ENCODE data around the gene OR10H2. TPM values are rescaled to one million over a fixed set of nuclear protein-coding genes. Genes with fewer than 3 reads are reported as not detected.

OR10H2 gene
- total RNA-seq, 1 experiment from 2014 or later = not detected

GRCh38 chr19:15714638-15715037 is 13.2 kb upstream of the OR10H2 start:
- in situ Hi-C loops (cut with HindIII; ENCODE audit: low pct_unique_long_range_greater_than_20kb, low sequenced_read_pairs) = no loop called here
- Histone ChIP-seq H3K27me3 (ENCODE audit: control insufficient read depth, insufficient read depth, low read length) (no peaks in the 10 kb centered on the region; the same call in 1 of the 2 replicates), H3K4me1 (ENCODE audit: control insufficient read depth, insufficient read depth, low read length) (no peaks in the 10 kb centered on the region), H3K36me3 (ENCODE audit: control insufficient read depth, insufficient read depth, low read length) (no peaks in the 10 kb centered on the region), H3K27ac (ENCODE audit: low read length) (no peak overlapping the region), H3K4me3 (ENCODE audit: low read depth in 2 of 2, low read length in 2 of 2) (no peak overlapping the region), H3K9me3 (ENCODE audit: control insufficient read depth, insufficient read depth, low read depth, low read length) (no peaks in the 10 kb centered on the region)
- intact Hi-C loops (cut with micrococcal nuclease; ENCODE audit: unreplicated experiment) = no loop called here
- ChIA-PET CTCF (no interaction called here), POLR2A (no interaction called here)
- BruUV-seq (replicated peaks) = no TSS peak
- no peak for ATAC-seq
- no peak for DNase-seq (ENCODE audit: low read depth, low spot score)
- TF ChIP-seq TCF7L2 (IDR thresholded peaks at IDR 0.05; ENCODE audit: low read depth, low read length) = no peak
- TF ChIP-seq POLR2AphosphoS5 (IDR thresholded peaks at IDR 0.05; ENCODE audit: low read depth, low read length) = no peak
- TF ChIP-seq SIN3A (IDR thresholded peaks at IDR 0.05; ENCODE audit: borderline replicate concordance, insufficient read depth, low read depth, low read length) = no peak
- no peak for TF ChIP-seq CTCF (IDR thresholded peaks at IDR 0.05)

- no peak for TF ChIP-seq TCF7L2 (IDR thresholded peaks at IDR 0.05; ENCODE audit: low read depth, low read length)
- TF ChIP-seq REST (IDR thresholded peaks at IDR 0.05; ENCODE audit: insufficient read depth in 1 of 2, low read depth in 2 of 2, low read length in 1 of 2) = no peak
- TF ChIP-seq SIN3A (IDR thresholded peaks at IDR 0.05; ENCODE audit: borderline replicate concordance, insufficient read depth, low read depth, low read length) = no peak
- TF ChIP-seq POLR2AphosphoS5 (IDR thresholded peaks at IDR 0.05; ENCODE audit: low read depth, low read length) = no peak
- TF ChIP-seq CTCF (IDR thresholded peaks at IDR 0.05) = no peak
- DNase-seq (ENCODE audit: low read depth, low spot score) (no peak), ATAC-seq (no peak)
- ChIA-PET POLR2A (no interaction called here), CTCF (no interaction called here)
- Histone ChIP-seq H3K36me3 (ENCODE audit: control insufficient read depth, insufficient read depth, low read length) (no peaks in the 10 kb centered on the region), H3K4me1 (ENCODE audit: control insufficient read depth, insufficient read depth, low read length) (no peaks in the 10 kb centered on the region), H3K27me3 (ENCODE audit: control insufficient read depth, insufficient read depth, low read length) (no peaks in the 10 kb centered on the region; the same call in 1 of the 2 replicates), H3K9me3 (ENCODE audit: control insufficient read depth, insufficient read depth, low read depth, low read length) (no peaks in the 10 kb centered on the region), H3K4me3 (ENCODE audit: low read depth in 2 of 2, low read length in 2 of 2) (no peak overlapping the region), H3K27ac (ENCODE audit: low read length) (no peak overlapping the region)
- in situ Hi-C loops (cut with HindIII; ENCODE audit: low pct_unique_long_range_greater_than_20kb, low sequenced_read_pairs) = no loop called here
- BruUV-seq (replicated peaks) = no TSS peak
- intact Hi-C loops (cut with micrococcal nuclease; ENCODE audit: unreplicated experiment) = no loop called here
Measured at GRCh38 chr19:15715642-15716041, 12.2 kb upstream of the OR10H2 start.
